Stimulated activated CD8-positive, alpha-beta memory T cell treated with anti-CD3 and anti-CD28 coated beads, Interleukin-15, amount 100 ng/mL, for 4 hours (primary cell): Measurements from ENCODE around the gene GRAMD1A.

Experiments used
- DNase-seq, 2 donors: peaks; one replicate each; pipeline ENCODE4 v3.0.0-alpha.2; 2020; ENCODE audit warnings: low read depth in 2 of 2

GRAMD1A gene

DNA sequence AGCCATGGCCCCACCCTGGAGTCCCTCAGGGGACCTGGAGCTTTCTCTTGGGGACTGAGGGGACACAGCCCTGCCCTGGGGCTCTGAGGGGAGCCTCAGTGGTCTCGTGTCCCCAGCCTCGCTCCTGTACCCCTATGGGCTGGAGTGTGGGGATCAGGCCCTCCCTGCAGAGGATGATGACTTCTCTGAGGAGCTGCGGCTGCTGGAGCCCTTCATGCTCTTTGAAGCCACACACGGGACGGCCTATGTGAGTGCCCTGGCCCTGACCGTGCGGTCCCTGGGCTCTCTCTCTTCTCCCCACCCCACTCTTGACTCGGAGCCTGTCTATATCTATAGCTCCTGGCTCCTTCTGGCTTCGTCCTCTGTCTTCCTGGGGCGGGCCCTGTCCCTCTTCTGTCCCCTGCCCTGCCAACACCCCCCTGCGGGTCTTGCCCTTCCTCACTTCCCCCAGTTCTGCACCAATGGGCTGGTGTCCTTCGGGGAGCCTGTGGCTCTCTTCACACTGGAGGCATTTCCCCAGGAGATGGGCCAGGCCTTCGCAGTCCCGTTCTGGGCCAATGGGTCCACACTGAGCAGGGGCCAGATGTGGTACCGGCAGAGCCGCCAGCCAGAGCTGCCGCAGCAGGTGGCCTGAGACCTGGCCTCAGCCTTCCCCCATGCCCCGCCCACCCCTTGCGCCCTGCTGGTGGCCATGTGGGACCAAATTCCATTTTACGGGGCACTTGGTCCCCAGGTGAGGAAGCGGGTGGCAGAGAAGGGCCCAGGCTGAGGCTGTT is 74.5 kb downstream of the GRAMD1A start:
- no peak for DNase-seq

GRCh38 chr19:35075202-35076025 is 75.3 kb downstream of the GRAMD1A start:
- DNase-seq: no peak

GRCh38 chr19:35076026-35076370 is 75.9 kb downstream of the GRAMD1A start:
- DNase-seq: no peak
